ENCODE measurements around the gene RNF146.
"Not testable (repeated sequence)": the region's sequence is repeated elsewhere in the genome, so short reads cannot be mapped to it uniquely, and the experiment has no call there.

Gene RNF146

GRCh38 chr6:127266178-127266891, at the start of gene RNF146:
TSS of gene RNF146 (plus strand) at chr6:127266864. CDS start at chr6:127280339, 13,475 bp downstream.
- Mint-ChIP-seq H3K27ac (peak within 1 kb of the TSS; percentile 100), H3K27me3 (no peaks in the 10 kb centered on the region), H3K36me3 (peaks cover 3% of the 10 kb centered on the region), H3K4me1 (peaks cover 46% of the 10 kb centered on the region), H3K4me3 (peak within 1 kb of the TSS; percentile 98), H3K9me3 (no peaks in the 10 kb centered on the region)

- H3K36me3 Mint-ChIP-seq: no peaks in the 10 kb centered on the region
- no peaks in the 10 kb centered on the region for H3K9me3 Mint-ChIP-seq
- H3K27me3 Mint-ChIP-seq: peaks cover 25% of the 10 kb centered on the region
- no peak overlapping the region for H3K27ac Mint-ChIP-seq
- no peak overlapping the region for H3K4me3 Mint-ChIP-seq
- H3K4me1 Mint-ChIP-seq: no peaks in the 10 kb centered on the region
These were observed 46.8 kb upstream of the RNF146 start for GRCh38 chr6:127219869-127220268.

- H3K27me3 Mint-ChIP-seq: peaks cover 24% of the 10 kb centered on the region
- H3K4me1 Mint-ChIP-seq: no peaks in the 10 kb centered on the region
- H3K36me3 Mint-ChIP-seq: no peaks in the 10 kb centered on the region
- no peaks in the 10 kb centered on the region for H3K9me3 Mint-ChIP-seq
- no peak overlapping the region for H3K4me3 Mint-ChIP-seq
- H3K27ac Mint-ChIP-seq: no peak overlapping the region
These were observed 45.5 kb upstream of the RNF146 start for GRCh38 chr6:127221201-127221600.

GRCh38 chr6:127222418-127222817, 44.2 kb upstream of the RNF146 start:
- no peak overlapping the region for H3K27ac Mint-ChIP-seq
- no peaks in the 10 kb centered on the region for H3K36me3 Mint-ChIP-seq
- no peak overlapping the region for H3K4me3 Mint-ChIP-seq
- no peaks in the 10 kb centered on the region for H3K4me1 Mint-ChIP-seq
- peaks cover 24% of the 10 kb centered on the region for H3K27me3 Mint-ChIP-seq
- no peaks in the 10 kb centered on the region for H3K9me3 Mint-ChIP-seq

GRCh38 chr6:127225497-127225896, 41.2 kb upstream of the RNF146 start:
- Mint-ChIP-seq H3K9me3 (peaks cover 8% of the 10 kb centered on the region), H3K36me3 (no peaks in the 10 kb centered on the region), H3K4me3 (no peak overlapping the region), H3K27ac (no peak overlapping the region), H3K4me1 (no peaks in the 10 kb centered on the region), H3K27me3 (peaks cover 24% of the 10 kb centered on the region)

GRCh38 chr6:127233819-127234218, 32.8 kb upstream of the RNF146 start:
- H3K27ac Mint-ChIP-seq, H3K36me3 Mint-ChIP-seq, H3K4me1 Mint-ChIP-seq, H3K4me3 Mint-ChIP-seq: not testable (repeated sequence)
- H3K9me3 Mint-ChIP-seq: peaks cover 13% of the 10 kb centered on the region
- H3K27me3 Mint-ChIP-seq: peaks cover 10% of the 10 kb centered on the region

- H3K27ac Mint-ChIP-seq: no peak overlapping the region
- H3K4me1 Mint-ChIP-seq: no peaks in the 10 kb centered on the region
- H3K4me3 Mint-ChIP-seq: no peak overlapping the region
- H3K36me3 Mint-ChIP-seq: no peaks in the 10 kb centered on the region
- no peaks in the 10 kb centered on the region for H3K9me3 Mint-ChIP-seq
- peaks cover 4% of the 10 kb centered on the region for H3K27me3 Mint-ChIP-seq
These were observed 23.2 kb upstream of the RNF146 start for GRCh38 chr6:127243501-127243900.

- Mint-ChIP-seq H3K4me3 (no peak overlapping the region), H3K27ac (no peak overlapping the region), H3K27me3 (peaks cover 2% of the 10 kb centered on the region), H3K4me1 (no peaks in the 10 kb centered on the region), H3K36me3 (no peaks in the 10 kb centered on the region), H3K9me3 (no peaks in the 10 kb centered on the region)
These were observed 19.3 kb upstream of the RNF146 start for GRCh38 chr6:127247114-127248096.

- H3K36me3 Mint-ChIP-seq: no peaks in the 10 kb centered on the region
- H3K27me3 Mint-ChIP-seq: peaks cover 2% of the 10 kb centered on the region
- H3K4me1 Mint-ChIP-seq: no peaks in the 10 kb centered on the region
- H3K27ac Mint-ChIP-seq: no peak overlapping the region
- H3K4me3 Mint-ChIP-seq: no peak overlapping the region
- H3K9me3 Mint-ChIP-seq: no peaks in the 10 kb centered on the region
These were observed 17.0 kb upstream of the RNF146 start for GRCh38 chr6:127249621-127250020.

GRCh38 chr6:127255286-127255685, 11.4 kb upstream of the RNF146 start:
- H3K36me3 Mint-ChIP-seq: no peaks in the 10 kb centered on the region

GRCh38 chr6:127262896-127263295, 3.8 kb upstream of the RNF146 start:
- Mint-ChIP-seq H3K9me3 (no peaks in the 10 kb centered on the region), H3K36me3 (no peaks in the 10 kb centered on the region), H3K4me1 (peaks cover 16% of the 10 kb centered on the region), H3K27me3 (peaks cover 3% of the 10 kb centered on the region), H3K4me3 (no peak overlapping the region), H3K27ac (no peak overlapping the region)

More at GRCh38 chr6:127255286-127255685, 11.4 kb upstream of the RNF146 start:
- Mint-ChIP-seq H3K27ac (no peak overlapping the region), H3K27me3 (peaks cover 4% of the 10 kb centered on the region), H3K9me3 (no peaks in the 10 kb centered on the region), H3K4me1 (no peaks in the 10 kb centered on the region), H3K4me3 (no peak overlapping the region)

- no peak overlapping the region for H3K27ac Mint-ChIP-seq
- H3K4me3 Mint-ChIP-seq: no peak overlapping the region
- H3K4me1 Mint-ChIP-seq: peaks cover 22% of the 10 kb centered on the region
- peaks cover 3% of the 10 kb centered on the region for H3K27me3 Mint-ChIP-seq
- no peaks in the 10 kb centered on the region for H3K9me3 Mint-ChIP-seq
- H3K36me3 Mint-ChIP-seq: no peaks in the 10 kb centered on the region
These were observed 3.2 kb upstream of the RNF146 start for GRCh38 chr6:127263481-127263880.

GRCh38 chr6:127266892-127267645, 405 bp downstream of the RNF146 start:
- Mint-ChIP-seq H3K27me3 (no peaks in the 10 kb centered on the region), H3K36me3 (peaks cover 3% of the 10 kb centered on the region), H3K4me3 (peak overlapping the region; percentile 98), H3K4me1 (peaks cover 50% of the 10 kb centered on the region), H3K27ac (peak overlapping the region; percentile 100), H3K9me3 (no peaks in the 10 kb centered on the region)

- H3K36me3 Mint-ChIP-seq: peaks cover 3% of the 10 kb centered on the region
- H3K27ac Mint-ChIP-seq: peak overlapping the region; percentile 100
- H3K9me3 Mint-ChIP-seq: no peaks in the 10 kb centered on the region
- peak overlapping the region; percentile 98 for H3K4me3 Mint-ChIP-seq
- no peaks in the 10 kb centered on the region for H3K27me3 Mint-ChIP-seq
- peaks cover 57% of the 10 kb centered on the region for H3K4me1 Mint-ChIP-seq
These were observed 1.3 kb downstream of the RNF146 start for GRCh38 chr6:127267646-127268625.
